ENCODE measurements around the gene TBX10.

- TF ChIP-seq CTCF (IDR thresholded peaks at IDR 0.05) (no peak), POLR2A (IDR thresholded peaks at IDR 0.05) (no peak), EP300 (IDR thresholded peaks at IDR 0.05) (no peak)
These were observed 22.7 kb upstream of the TBX10 start for GRCh38 chr11:67662142-67662834.

Measured in gastroesophageal sphincter (tissue), 3 donors.